ENCODE data around the gene ZYG11B. TPM values are rescaled to one million over a fixed set of nuclear protein-coding genes. Genes with fewer than 3 reads are reported as not detected.
"Not testable (repeated sequence)": the region's sequence is repeated elsewhere in the genome, so short reads cannot be mapped to it uniquely, and the experiment has no call there.

The ZYG11B gene
- total RNA-seq, 1 donor from 2014 or later, result 12.7 TPM

- H3K36me3 Mint-ChIP-seq (ENCODE audit: low read depth); intact Hi-C loops (cut with micrococcal nuclease); H3K4me1 Mint-ChIP-seq (ENCODE audit: low read depth); DNase-seq (ENCODE audit: low spot score); H3K27me3 Mint-ChIP-seq (ENCODE audit: low read depth); H3K9me3 Mint-ChIP-seq; H3K4me3 Mint-ChIP-seq (ENCODE audit: low read depth); H3K27ac Mint-ChIP-seq: not testable (repeated sequence)
These were observed 23.2 kb downstream of the ZYG11B start for GRCh38 chr1:52749496-52749895.

- H3K4me3 Mint-ChIP-seq (ENCODE audit: low read depth); intact Hi-C loops (cut with micrococcal nuclease); DNase-seq (ENCODE audit: low spot score); H3K36me3 Mint-ChIP-seq (ENCODE audit: low read depth); H3K27me3 Mint-ChIP-seq (ENCODE audit: low read depth); H3K4me1 Mint-ChIP-seq (ENCODE audit: low read depth); H3K27ac Mint-ChIP-seq; H3K9me3 Mint-ChIP-seq: not testable (repeated sequence)
These were observed 23.9 kb downstream of the ZYG11B start for GRCh38 chr1:52750139-52750538.

GRCh38 chr1:52751589-52752483 is 25.6 kb downstream of the ZYG11B start:
- DNase-seq (ENCODE audit: low spot score), result no peak
- Mint-ChIP-seq H3K4me1 (ENCODE audit: low read depth) (peaks cover 2% of the 10 kb centered on the region), H3K27me3 (ENCODE audit: low read depth) (no peaks in the 10 kb centered on the region), H3K36me3 (ENCODE audit: low read depth) (peaks cover 4% of the 10 kb centered on the region), H3K27ac (no peak overlapping the region), H3K9me3 (no peaks in the 10 kb centered on the region), H3K4me3 (ENCODE audit: low read depth) (no peak overlapping the region)
- intact Hi-C loops (cut with micrococcal nuclease), result no loop called here

GRCh38 chr1:52752484-52752826 is 26.2 kb downstream of the ZYG11B start:
- intact Hi-C loops (cut with micrococcal nuclease), result no loop called here
- peaks cover 4% of the 10 kb centered on the region for H3K36me3 Mint-ChIP-seq (ENCODE audit: low read depth)
- H3K27me3 Mint-ChIP-seq (ENCODE audit: low read depth), result no peaks in the 10 kb centered on the region
- DNase-seq (ENCODE audit: low spot score), result no peak
- no peak overlapping the region for H3K27ac Mint-ChIP-seq
- H3K4me1 Mint-ChIP-seq (ENCODE audit: low read depth), result peaks cover 2% of the 10 kb centered on the region
- H3K9me3 Mint-ChIP-seq, result no peaks in the 10 kb centered on the region
- H3K4me3 Mint-ChIP-seq (ENCODE audit: low read depth), result no peak overlapping the region

- H3K4me3 Mint-ChIP-seq (ENCODE audit: low read depth), result no peak overlapping the region
- H3K27me3 Mint-ChIP-seq (ENCODE audit: low read depth), result no peaks in the 10 kb centered on the region
- peaks cover 2% of the 10 kb centered on the region for H3K4me1 Mint-ChIP-seq (ENCODE audit: low read depth)
- H3K27ac Mint-ChIP-seq, result no peak overlapping the region
- no peaks in the 10 kb centered on the region for H3K9me3 Mint-ChIP-seq
- intact Hi-C loops (cut with micrococcal nuclease), result no loop called here
- peaks cover 4% of the 10 kb centered on the region for H3K36me3 Mint-ChIP-seq (ENCODE audit: low read depth)
- DNase-seq (ENCODE audit: low spot score), result no peak
These were observed 26.9 kb downstream of the ZYG11B start for GRCh38 chr1:52753169-52753568.

GRCh38 chr1:52756020-52756419 is 29.8 kb downstream of the ZYG11B start:
- Mint-ChIP-seq H3K27me3 (ENCODE audit: low read depth) (no peaks in the 10 kb centered on the region), H3K4me3 (ENCODE audit: low read depth) (no peak overlapping the region), H3K4me1 (ENCODE audit: low read depth) (no peaks in the 10 kb centered on the region), H3K36me3 (ENCODE audit: low read depth) (peaks cover 4% of the 10 kb centered on the region), H3K9me3 (no peaks in the 10 kb centered on the region), H3K27ac (no peak overlapping the region)
- intact Hi-C loops (cut with micrococcal nuclease), result no loop called here
- no peak for DNase-seq (ENCODE audit: low spot score)

- Mint-ChIP-seq H3K27ac (no peak overlapping the region), H3K27me3 (ENCODE audit: low read depth) (no peaks in the 10 kb centered on the region)
- intact Hi-C loops (cut with micrococcal nuclease), result no loop called here
These were observed 33.7 kb downstream of the ZYG11B start for GRCh38 chr1:52759908-52760307.

GRCh38 chr1:52767596-52768280 is 41.5 kb downstream of the ZYG11B start:
- no peak overlapping the region for H3K27ac Mint-ChIP-seq
- H3K4me3 Mint-ChIP-seq (ENCODE audit: low read depth), result no peak overlapping the region
- intact Hi-C loops (cut with micrococcal nuclease), result no loop called here
- peaks cover 6% of the 10 kb centered on the region for H3K4me1 Mint-ChIP-seq (ENCODE audit: low read depth)
- peaks cover 8% of the 10 kb centered on the region for H3K36me3 Mint-ChIP-seq (ENCODE audit: low read depth)
- DNase-seq (ENCODE audit: low spot score), result no peak
- no peaks in the 10 kb centered on the region for H3K9me3 Mint-ChIP-seq
- H3K27me3 Mint-ChIP-seq (ENCODE audit: low read depth), result no peaks in the 10 kb centered on the region

More at GRCh38 chr1:52759908-52760307, 33.7 kb downstream of the ZYG11B start:
- Mint-ChIP-seq H3K36me3 (ENCODE audit: low read depth) (peaks cover 10% of the 10 kb centered on the region), H3K4me3 (ENCODE audit: low read depth) (no peak overlapping the region), H3K4me1 (ENCODE audit: low read depth) (no peaks in the 10 kb centered on the region), H3K9me3 (no peaks in the 10 kb centered on the region)
- DNase-seq (ENCODE audit: low spot score), result no peak

GRCh38 chr1:52769346-52770033 is 43.2 kb downstream of the ZYG11B start:
- no peak for DNase-seq (ENCODE audit: low spot score)
- H3K4me3 Mint-ChIP-seq (ENCODE audit: low read depth), result no peak overlapping the region
- no peaks in the 10 kb centered on the region for H3K27me3 Mint-ChIP-seq (ENCODE audit: low read depth)
- no peaks in the 10 kb centered on the region for H3K9me3 Mint-ChIP-seq
- H3K4me1 Mint-ChIP-seq (ENCODE audit: low read depth), result peaks cover 6% of the 10 kb centered on the region
- H3K27ac Mint-ChIP-seq, result no peak overlapping the region
- H3K36me3 Mint-ChIP-seq (ENCODE audit: low read depth), result peaks cover 12% of the 10 kb centered on the region
- intact Hi-C loops (cut with micrococcal nuclease), result no loop called here

GRCh38 chr1:52771384-52771783 is 45.1 kb downstream of the ZYG11B start:
- Mint-ChIP-seq H3K4me1 (ENCODE audit: low read depth) (peaks cover 6% of the 10 kb centered on the region), H3K4me3 (ENCODE audit: low read depth) (no peak overlapping the region), H3K27me3 (ENCODE audit: low read depth) (no peaks in the 10 kb centered on the region), H3K27ac (no peak overlapping the region), H3K36me3 (ENCODE audit: low read depth) (peaks cover 24% of the 10 kb centered on the region), H3K9me3 (no peaks in the 10 kb centered on the region)
- no peak for DNase-seq (ENCODE audit: low spot score)
- intact Hi-C loops (cut with micrococcal nuclease), result no loop called here

- Mint-ChIP-seq H3K9me3 (no peaks in the 10 kb centered on the region), H3K27ac (no peak overlapping the region), H3K4me3 (ENCODE audit: low read depth) (no peak overlapping the region), H3K27me3 (ENCODE audit: low read depth) (no peaks in the 10 kb centered on the region), H3K4me1 (ENCODE audit: low read depth) (no peaks in the 10 kb centered on the region), H3K36me3 (ENCODE audit: low read depth) (peaks cover 30% of the 10 kb centered on the region)
- intact Hi-C loops (cut with micrococcal nuclease), result no loop called here
- no peak for DNase-seq (ENCODE audit: low spot score)
These were observed 59.9 kb downstream of the ZYG11B start for GRCh38 chr1:52786148-52786547.

- H3K27ac Mint-ChIP-seq; intact Hi-C loops (cut with micrococcal nuclease); H3K9me3 Mint-ChIP-seq; H3K4me3 Mint-ChIP-seq (ENCODE audit: low read depth); H3K4me1 Mint-ChIP-seq (ENCODE audit: low read depth); DNase-seq (ENCODE audit: low spot score); H3K27me3 Mint-ChIP-seq (ENCODE audit: low read depth): not testable (repeated sequence)
- H3K36me3 Mint-ChIP-seq (ENCODE audit: low read depth), result peaks cover 13% of the 10 kb centered on the region
These were observed 64.2 kb downstream of the ZYG11B start for GRCh38 chr1:52790429-52790828.

- intact Hi-C loops (cut with micrococcal nuclease), result no loop called here
- H3K9me3 Mint-ChIP-seq, result no peaks in the 10 kb centered on the region
These were observed 65.8 kb downstream of the ZYG11B start for GRCh38 chr1:52792036-52792435.

More at GRCh38 chr1:52792036-52792435, 65.8 kb downstream of the ZYG11B start:
- no peaks in the 10 kb centered on the region for H3K4me1 Mint-ChIP-seq (ENCODE audit: low read depth)
- H3K27me3 Mint-ChIP-seq (ENCODE audit: low read depth), result no peaks in the 10 kb centered on the region
- H3K36me3 Mint-ChIP-seq (ENCODE audit: low read depth), result peaks cover 11% of the 10 kb centered on the region
- no peak overlapping the region for H3K4me3 Mint-ChIP-seq (ENCODE audit: low read depth)
- no peak overlapping the region for H3K27ac Mint-ChIP-seq
- no peak for DNase-seq (ENCODE audit: low spot score)

Data from activated T-helper 2 cell treated with anti-CD3 and anti-CD28 coated beads, Interferon-gamma antibody, Interleukin-2, Interleukin-4, amounts not matched to agents 10 μg/mL and 5 μg/mL and 100 μg/mL, durations not matched to agents 14 hours and 24 hours and 36 hours (primary cell).